HFF-Myc (cell line): Measurements from ENCODE around the gene TNFRSF6B.

ENCODE experiments used
- DNase-seq: peaks from one replicate; pipeline ENCODE4 v3.0.0-alpha.2; 2011; ENCODE audit warnings: low read depth; ENCODE audit errors: extremely low read depth
- H3K4me3 ChIP-seq: replicated peaks from 2 replicates; pipeline ENCODE4 v1.5.1; 2011; ENCODE audit warnings: low read depth, mild to moderate bottlenecking, control low read depth, low read length
- TF ChIP-seq, protein P1 (sequence below): IDR thresholded peaks from 2 replicates; pipeline ENCODE4 v1.5.1; 2012; ENCODE audit warnings: mild to moderate bottlenecking, low read depth, low read length, control low read depth; ENCODE audit errors: missing control alignments

The TNFRSF6B gene

DNA sequence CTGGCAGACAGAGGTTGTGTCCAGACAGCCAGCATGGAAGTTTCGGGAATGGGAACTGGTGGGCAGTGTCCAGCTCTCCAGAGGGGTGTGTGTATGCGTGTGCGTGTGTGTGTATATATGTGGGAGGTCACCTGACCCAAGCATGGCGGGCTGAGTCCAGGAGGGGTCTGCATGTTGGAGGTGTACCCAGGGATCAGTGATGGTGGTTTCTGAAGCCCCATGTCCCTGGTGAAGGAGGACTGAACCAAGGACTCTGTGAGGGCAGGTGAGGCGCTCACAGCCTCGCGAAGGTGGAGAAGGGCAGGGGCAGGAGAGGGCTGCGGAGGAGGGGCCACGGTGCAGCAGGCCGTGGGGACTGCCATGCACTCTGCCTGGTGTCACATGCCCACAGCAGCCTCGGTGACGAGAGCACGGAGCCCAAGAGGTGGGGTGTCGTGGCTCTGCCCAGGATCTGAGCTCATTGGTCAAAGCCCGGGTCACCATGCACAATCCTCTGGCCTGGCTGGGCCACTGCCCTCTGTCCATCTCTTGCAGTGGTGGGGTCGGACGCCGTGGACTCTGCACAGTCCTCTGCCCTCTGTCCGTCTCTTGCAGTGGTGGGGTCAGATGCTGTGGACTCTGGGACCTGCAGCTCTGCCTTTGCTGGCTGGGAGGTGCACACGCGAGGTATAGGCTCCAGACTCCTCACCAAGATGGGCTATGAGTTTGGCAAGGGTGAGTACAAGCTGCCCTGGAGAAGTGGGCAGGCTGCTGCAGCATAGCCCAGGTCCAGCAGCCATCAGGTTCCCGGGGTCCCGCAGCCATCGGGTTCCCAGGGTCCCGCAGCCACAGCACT, 37.9 kb downstream of the TNFRSF6B start:
- no peak overlapping the region for H3K4me3 ChIP-seq
- TF ChIP-seq, protein P1, sequence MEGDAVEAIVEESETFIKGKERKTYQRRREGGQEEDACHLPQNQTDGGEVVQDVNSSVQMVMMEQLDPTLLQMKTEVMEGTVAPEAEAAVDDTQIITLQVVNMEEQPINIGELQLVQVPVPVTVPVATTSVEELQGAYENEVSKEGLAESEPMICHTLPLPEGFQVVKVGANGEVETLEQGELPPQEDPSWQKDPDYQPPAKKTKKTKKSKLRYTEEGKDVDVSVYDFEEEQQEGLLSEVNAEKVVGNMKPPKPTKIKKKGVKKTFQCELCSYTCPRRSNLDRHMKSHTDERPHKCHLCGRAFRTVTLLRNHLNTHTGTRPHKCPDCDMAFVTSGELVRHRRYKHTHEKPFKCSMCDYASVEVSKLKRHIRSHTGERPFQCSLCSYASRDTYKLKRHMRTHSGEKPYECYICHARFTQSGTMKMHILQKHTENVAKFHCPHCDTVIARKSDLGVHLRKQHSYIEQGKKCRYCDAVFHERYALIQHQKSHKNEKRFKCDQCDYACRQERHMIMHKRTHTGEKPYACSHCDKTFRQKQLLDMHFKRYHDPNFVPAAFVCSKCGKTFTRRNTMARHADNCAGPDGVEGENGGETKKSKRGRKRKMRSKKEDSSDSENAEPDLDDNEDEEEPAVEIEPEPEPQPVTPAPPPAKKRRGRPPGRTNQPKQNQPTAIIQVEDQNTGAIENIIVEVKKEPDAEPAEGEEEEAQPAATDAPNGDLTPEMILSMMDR: no peak
- no peak for DNase-seq

DNA sequence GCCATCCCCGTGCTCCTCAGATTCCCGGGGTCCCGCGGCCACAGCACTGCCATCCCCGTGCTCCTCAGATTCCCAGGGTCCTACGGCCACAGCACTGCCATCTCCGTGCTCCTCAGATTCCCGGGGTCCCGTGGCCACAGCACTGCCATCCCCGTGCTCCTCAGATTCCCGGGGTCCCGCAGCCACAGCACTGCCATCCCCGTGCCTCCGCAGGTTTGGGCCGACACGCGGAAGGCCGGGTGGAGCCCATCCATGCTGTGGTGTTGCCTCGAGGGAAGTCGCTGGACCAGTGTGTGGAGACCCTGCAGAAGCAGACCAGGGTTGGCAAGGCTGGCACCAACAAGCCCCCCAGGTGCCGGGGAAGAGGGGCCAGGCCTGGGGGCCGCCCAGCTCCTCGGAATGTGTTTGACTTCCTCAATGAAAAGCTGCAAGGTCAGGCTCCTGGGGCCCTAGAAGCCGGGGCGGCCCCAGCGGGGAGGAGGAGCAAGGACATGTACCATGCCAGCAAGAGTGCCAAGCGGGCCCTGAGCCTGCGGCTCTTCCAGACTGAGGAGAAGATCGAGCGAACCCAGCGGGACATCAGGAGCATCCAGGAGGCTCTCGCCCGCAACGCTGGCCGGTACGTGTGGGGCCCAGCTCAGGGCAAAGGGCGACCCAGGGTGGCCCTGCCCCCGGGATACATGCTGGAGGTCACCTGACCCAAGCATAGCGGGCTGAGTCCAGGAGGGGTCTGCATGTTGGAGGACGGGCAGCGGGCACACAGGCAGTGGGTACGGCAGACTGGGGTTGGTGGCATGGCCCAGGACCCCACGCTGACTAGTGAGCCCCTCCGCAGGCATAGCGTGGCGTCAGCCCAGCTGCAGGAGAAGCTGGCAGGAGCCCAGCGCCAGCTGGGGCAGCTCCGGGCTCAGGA, 38.8 kb downstream of the TNFRSF6B start:
- no peak for DNase-seq
- no peak overlapping the region for H3K4me3 ChIP-seq
- TF ChIP-seq, protein P1: no peak

DNA sequence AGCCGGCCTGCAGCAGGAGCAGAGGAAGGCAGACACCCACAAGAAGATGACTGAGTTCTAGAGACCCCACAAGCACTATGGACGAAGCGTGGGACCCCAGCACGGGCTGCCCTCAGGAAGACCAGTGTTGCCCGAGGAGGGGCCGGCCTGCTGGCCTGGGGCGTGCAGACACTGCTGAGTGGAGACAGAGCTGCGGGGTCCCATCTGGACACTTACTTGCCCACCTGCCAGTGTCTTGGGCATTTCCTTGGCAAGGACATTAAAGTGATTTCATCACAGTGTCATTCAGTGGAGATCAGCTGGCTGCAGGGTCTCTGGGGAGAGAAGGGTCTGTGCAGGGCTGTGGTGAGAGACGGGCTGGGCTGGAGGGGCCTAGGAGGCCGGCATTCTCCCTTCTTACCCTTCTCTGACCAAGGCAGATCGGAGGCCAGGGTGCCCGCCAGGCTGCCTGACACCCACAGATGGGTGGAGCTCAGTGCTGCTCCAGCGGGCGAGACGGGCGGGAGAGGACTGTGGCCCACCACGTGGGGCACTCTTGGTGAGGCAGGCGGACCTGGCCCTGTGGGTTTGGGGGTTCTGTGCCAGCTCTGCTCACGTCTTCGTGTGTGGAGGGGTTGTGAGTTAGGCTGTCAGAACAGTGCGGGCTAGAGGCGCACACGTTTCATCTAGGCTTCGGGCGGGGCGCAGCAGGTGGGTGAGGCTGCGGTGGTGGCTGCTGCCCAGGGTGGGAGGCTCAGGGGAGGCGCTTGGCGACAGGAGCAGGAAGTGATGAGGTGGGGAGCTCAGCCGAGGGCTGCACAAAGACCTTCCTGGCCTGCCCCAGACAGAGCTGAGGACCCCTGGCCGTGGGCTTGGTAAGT, 39.6 kb downstream of the TNFRSF6B start, which contains the start of gene LIME1:
Gene LIME1 (plus strand): TSS at position 806 of the 860 bp plus-strand sequence. CDS start 886 bp downstream, outside the sequence.
- TF ChIP-seq, protein P1: no peak
- H3K4me3 ChIP-seq: no peak within 1 kb of the TSS
- DNase-seq: no peak

DNA sequence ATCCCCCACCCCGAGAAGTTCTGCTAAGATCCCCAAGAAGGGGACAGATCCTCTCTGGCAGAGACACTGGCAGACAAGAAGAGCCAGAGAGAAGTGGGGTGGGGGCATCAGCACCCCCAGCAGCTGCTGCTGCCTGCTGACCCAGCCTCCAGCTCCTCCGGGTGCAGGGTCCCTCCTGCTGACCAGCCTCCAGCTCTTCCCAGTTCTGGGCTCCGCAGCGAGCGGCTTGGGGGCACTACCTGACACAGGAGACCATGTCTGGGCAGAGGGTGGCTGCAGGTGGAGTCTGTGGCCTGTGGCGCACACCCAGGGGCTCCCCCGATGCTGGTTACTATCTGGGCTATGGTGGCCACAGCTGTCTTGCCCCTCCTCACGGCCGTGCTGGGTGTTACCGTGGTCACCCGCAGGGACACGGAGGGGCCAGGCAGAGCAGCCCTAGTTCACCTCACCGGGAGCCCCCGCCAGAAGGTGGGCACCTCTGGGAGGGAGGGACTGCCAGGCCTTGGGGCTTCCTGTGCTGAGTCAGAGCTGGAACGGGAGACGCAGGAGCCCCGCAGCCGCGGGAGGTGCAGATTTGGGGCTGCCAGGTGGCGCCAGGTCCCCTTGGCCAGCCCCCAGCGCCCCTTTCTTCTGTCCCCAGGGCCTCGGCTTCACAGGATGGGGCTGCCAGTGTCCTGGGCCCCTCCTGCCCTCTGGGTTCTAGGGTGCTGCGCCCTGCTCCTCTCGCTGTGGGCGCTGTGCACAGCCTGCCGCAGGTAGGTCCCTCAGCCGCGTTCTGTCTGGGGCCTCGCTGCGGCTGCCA, 40.6 kb downstream of the TNFRSF6B start:
- no peak overlapping the region for H3K4me3 ChIP-seq
- no peak for DNase-seq
- TF ChIP-seq, protein P1: no peak

DNA sequence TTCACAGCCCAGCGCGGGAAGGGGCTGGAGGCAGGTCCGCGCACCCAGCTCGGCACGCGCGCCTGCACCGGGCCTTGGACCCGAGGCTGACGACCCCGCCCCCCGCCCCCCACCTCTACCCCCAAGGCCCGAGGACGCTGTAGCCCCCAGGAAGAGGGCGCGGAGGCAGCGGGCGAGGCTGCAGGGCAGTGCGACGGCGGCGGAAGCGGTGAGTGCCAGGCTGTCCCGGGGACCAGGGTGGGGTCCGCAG, 41.2 kb downstream of the TNFRSF6B start:
- DNase-seq: no peak
- TF ChIP-seq, protein P1: no peak
- H3K4me3 ChIP-seq: no peak overlapping the region
